T-helper 2 cell treated with Interferon-gamma antibody and Interleukin-4, amounts not matched to agents 5 μg/mL and 100 μg/mL, for 36 hours (primary cell): ENCODE results near the gene CAPZB.

Experiments
- DNase-seq: peaks from one replicate; pipeline ENCODE4 v3.0.0; 2021; ENCODE audit warnings: low spot score
- H3K27ac Mint-ChIP-seq: one replicate; pipeline ENCODE4 v1.8.0; 2021; ENCODE audit warnings: mild to moderate bottlenecking, mixed read lengths
- H3K27me3 Mint-ChIP-seq: one replicate; pipeline ENCODE4 v1.8.0; 2021; ENCODE audit warnings: low read depth, mixed read lengths
- H3K36me3 Mint-ChIP-seq: one replicate; pipeline ENCODE4 v1.8.0; 2021; ENCODE audit warnings: low read depth, mixed read lengths
- H3K4me1 Mint-ChIP-seq: one replicate; pipeline ENCODE4 v1.8.0; 2021; ENCODE audit warnings: low read depth, mixed read lengths
- H3K4me3 Mint-ChIP-seq: one replicate; pipeline ENCODE4 v1.8.0; 2022; ENCODE audit warnings: mild to moderate bottlenecking, moderate library complexity, mixed read lengths
- H3K9me3 Mint-ChIP-seq: one replicate; pipeline ENCODE4 v1.8.0; 2021; ENCODE audit warnings: mixed read lengths

The CAPZB gene

GRCh38 chr1:19416145-19416544 lies 69.2 kb downstream of the CAPZB start:
- H3K4me1 Mint-ChIP-seq = peaks cover 33% of the 10 kb centered on the region

GRCh38 chr1:19414515-19415121 lies 70.7 kb downstream of the CAPZB start:
- Mint-ChIP-seq H3K27me3 (no peaks in the 10 kb centered on the region), H3K27ac (no peak overlapping the region), H3K9me3 (no peaks in the 10 kb centered on the region), H3K4me3 (no peak overlapping the region), H3K4me1 (peaks cover 32% of the 10 kb centered on the region), H3K36me3 (peaks cover 39% of the 10 kb centered on the region)
- DNase-seq = no peak

More at GRCh38 chr1:19416145-19416544, 69.2 kb downstream of the CAPZB start:
- H3K4me3 Mint-ChIP-seq = no peak overlapping the region
- no peaks in the 10 kb centered on the region for H3K27me3 Mint-ChIP-seq
- no peak for DNase-seq
- no peaks in the 10 kb centered on the region for H3K9me3 Mint-ChIP-seq
- H3K36me3 Mint-ChIP-seq = peaks cover 36% of the 10 kb centered on the region
- no peak overlapping the region for H3K27ac Mint-ChIP-seq

- DNase-seq = no peak
- Mint-ChIP-seq H3K27ac (no peak overlapping the region), H3K4me3 (no peak overlapping the region), H3K9me3 (no peaks in the 10 kb centered on the region), H3K4me1 (peaks cover 31% of the 10 kb centered on the region), H3K36me3 (peaks cover 34% of the 10 kb centered on the region), H3K27me3 (no peaks in the 10 kb centered on the region)
These were observed 71.3 kb downstream of the CAPZB start for GRCh38 chr1:19413999-19414398.

- Mint-ChIP-seq H3K27ac (no peak overlapping the region), H3K36me3 (peaks cover 23% of the 10 kb centered on the region), H3K27me3 (no peaks in the 10 kb centered on the region), H3K4me1 (peaks cover 23% of the 10 kb centered on the region), H3K9me3 (no peaks in the 10 kb centered on the region), H3K4me3 (no peak overlapping the region)
- no peak for DNase-seq
These were observed 72.7 kb downstream of the CAPZB start for GRCh38 chr1:19412654-19413053.

GRCh38 chr1:19411612-19412011 lies 73.7 kb downstream of the CAPZB start:
- H3K27me3 Mint-ChIP-seq = no peaks in the 10 kb centered on the region
- H3K36me3 Mint-ChIP-seq = peaks cover 15% of the 10 kb centered on the region
- no peak for DNase-seq
- H3K9me3 Mint-ChIP-seq = no peaks in the 10 kb centered on the region
- H3K4me1 Mint-ChIP-seq = peaks cover 18% of the 10 kb centered on the region
- H3K27ac Mint-ChIP-seq = no peak overlapping the region
- H3K4me3 Mint-ChIP-seq = no peak overlapping the region

GRCh38 chr1:19410393-19410792 lies 74.9 kb downstream of the CAPZB start:
- no peak for DNase-seq
- H3K9me3 Mint-ChIP-seq = no peaks in the 10 kb centered on the region
- no peaks in the 10 kb centered on the region for H3K27me3 Mint-ChIP-seq
- no peak overlapping the region for H3K27ac Mint-ChIP-seq
- H3K4me3 Mint-ChIP-seq = no peak overlapping the region
- H3K36me3 Mint-ChIP-seq = peaks cover 10% of the 10 kb centered on the region
- peaks cover 19% of the 10 kb centered on the region for H3K4me1 Mint-ChIP-seq

GRCh38 chr1:19409477-19410341 lies 75.6 kb downstream of the CAPZB start:
- Mint-ChIP-seq H3K27ac (no peak overlapping the region), H3K4me3 (no peak overlapping the region), H3K9me3 (no peaks in the 10 kb centered on the region), H3K27me3 (no peaks in the 10 kb centered on the region), H3K4me1 (peaks cover 18% of the 10 kb centered on the region), H3K36me3 (peaks cover 15% of the 10 kb centered on the region)
- DNase-seq = no peak

- DNase-seq = no peak
- H3K9me3 Mint-ChIP-seq = no peaks in the 10 kb centered on the region
- H3K27me3 Mint-ChIP-seq = no peaks in the 10 kb centered on the region
- H3K4me1 Mint-ChIP-seq = peaks cover 23% of the 10 kb centered on the region
- H3K4me3 Mint-ChIP-seq = no peak overlapping the region
- H3K36me3 Mint-ChIP-seq = peaks cover 14% of the 10 kb centered on the region
- H3K27ac Mint-ChIP-seq = peak overlapping the region; percentile 32
These were observed 77.7 kb downstream of the CAPZB start for GRCh38 chr1:19407494-19408096.

- Mint-ChIP-seq H3K4me1 (peaks cover 23% of the 10 kb centered on the region), H3K27ac (no peak overlapping the region), H3K9me3 (no peaks in the 10 kb centered on the region), H3K27me3 (no peaks in the 10 kb centered on the region), H3K4me3 (no peak overlapping the region), H3K36me3 (peaks cover 11% of the 10 kb centered on the region)
- no peak for DNase-seq
These were observed 78.7 kb downstream of the CAPZB start for GRCh38 chr1:19406680-19407079.

GRCh38 chr1:19405761-19406487 lies 79.4 kb downstream of the CAPZB start:
- no peaks in the 10 kb centered on the region for H3K27me3 Mint-ChIP-seq
- H3K27ac Mint-ChIP-seq = no peak overlapping the region
- no peaks in the 10 kb centered on the region for H3K9me3 Mint-ChIP-seq
- DNase-seq = no peak
- H3K4me3 Mint-ChIP-seq = no peak overlapping the region
- H3K36me3 Mint-ChIP-seq = peaks cover 9% of the 10 kb centered on the region
- H3K4me1 Mint-ChIP-seq = peaks cover 20% of the 10 kb centered on the region

- peaks cover 21% of the 10 kb centered on the region for H3K4me1 Mint-ChIP-seq
- DNase-seq = no peak
- no peaks in the 10 kb centered on the region for H3K9me3 Mint-ChIP-seq
- no peak overlapping the region for H3K4me3 Mint-ChIP-seq
- H3K36me3 Mint-ChIP-seq = peaks cover 11% of the 10 kb centered on the region
- peak overlapping the region; percentile 58 for H3K27ac Mint-ChIP-seq
- no peaks in the 10 kb centered on the region for H3K27me3 Mint-ChIP-seq
These were observed 80.1 kb downstream of the CAPZB start for GRCh38 chr1:19405195-19405760.

- Mint-ChIP-seq H3K4me1 (peaks cover 19% of the 10 kb centered on the region), H3K4me3 (no peak overlapping the region)
These were observed 80.6 kb downstream of the CAPZB start for GRCh38 chr1:19404748-19405147.

GRCh38 chr1:19403256-19403655 lies 82.1 kb downstream of the CAPZB start:
- Mint-ChIP-seq H3K36me3 (peaks cover 17% of the 10 kb centered on the region), H3K4me1 (peaks cover 27% of the 10 kb centered on the region), H3K9me3 (no peaks in the 10 kb centered on the region), H3K27me3 (no peaks in the 10 kb centered on the region), H3K4me3 (no peak overlapping the region), H3K27ac (no peak overlapping the region)
- no peak for DNase-seq

More at GRCh38 chr1:19404748-19405147, 80.6 kb downstream of the CAPZB start:
- no peaks in the 10 kb centered on the region for H3K9me3 Mint-ChIP-seq
- peaks cover 8% of the 10 kb centered on the region for H3K36me3 Mint-ChIP-seq
- DNase-seq = no peak
- no peak overlapping the region for H3K27ac Mint-ChIP-seq
- no peaks in the 10 kb centered on the region for H3K27me3 Mint-ChIP-seq
